Measurements from ENCODE around the gene PRDM11.

The PRDM11 gene

GRCh38 chr11:45209891-45210699 is 63.7 kb downstream of the PRDM11 start:
- no peak overlapping the region for H3K4me3 ChIP-seq (ENCODE audit: low read depth, low read length)
- no peaks in the 10 kb centered on the region for H3K4me1 ChIP-seq
- no peak for TF ChIP-seq CTCF (IDR thresholded peaks at IDR 0.05; ENCODE audit: low read depth, low read length)
- no peaks in the 10 kb centered on the region for H3K9me3 ChIP-seq
- no peaks in the 10 kb centered on the region for H3K27me3 ChIP-seq
- peak; percentile 12 for DNase-seq
- H3K36me3 ChIP-seq = no peaks in the 10 kb centered on the region

DNA sequence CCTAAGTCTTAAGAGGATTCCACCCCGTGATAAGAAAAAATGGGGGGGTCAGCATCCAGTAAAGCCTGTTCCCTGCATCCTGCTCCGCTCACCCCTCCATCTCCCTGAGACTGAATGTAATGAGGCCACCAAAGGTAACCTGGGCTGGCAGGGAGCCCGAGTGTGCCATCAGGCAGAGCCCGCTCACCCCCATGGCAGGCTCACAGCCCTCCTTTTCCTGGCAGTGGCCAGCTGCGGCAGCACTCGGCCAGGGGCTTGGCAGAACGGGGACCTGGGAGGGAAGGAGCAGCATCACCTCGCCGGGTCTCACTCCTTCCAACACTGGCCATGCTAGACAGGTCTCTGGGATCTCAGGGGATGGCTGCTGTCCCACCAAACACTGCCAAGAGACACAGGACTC is 64.4 kb downstream of the PRDM11 start:
- no peak for TF ChIP-seq CTCF (IDR thresholded peaks at IDR 0.05; ENCODE audit: low read depth, low read length)
- Histone ChIP-seq H3K4me1 (no peaks in the 10 kb centered on the region), H3K27me3 (no peaks in the 10 kb centered on the region)

DNA sequence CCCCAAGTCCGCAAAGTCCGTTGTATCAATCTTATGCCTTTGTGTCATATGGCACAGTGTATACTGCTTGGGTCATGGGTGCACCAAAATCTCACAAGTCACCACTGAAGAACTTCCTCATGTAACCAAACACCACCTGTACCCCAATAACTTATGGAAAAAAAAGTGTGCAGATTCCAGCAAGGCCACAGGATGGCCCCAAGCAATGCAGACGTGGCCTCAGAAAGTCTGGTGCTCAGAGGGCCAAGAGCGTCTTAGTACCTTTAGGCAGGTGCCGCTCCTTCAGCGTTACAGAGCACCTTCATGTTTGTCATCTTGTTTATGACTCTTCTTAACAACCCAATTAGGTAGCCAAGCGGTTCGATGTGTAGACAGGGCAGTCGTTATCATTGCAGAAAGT is 65.3 kb downstream of the PRDM11 start:
- no peak for TF ChIP-seq CTCF (IDR thresholded peaks at IDR 0.05; ENCODE audit: low read depth, low read length)
- Histone ChIP-seq H3K4me3 (ENCODE audit: low read depth, low read length) (no peak overlapping the region), H3K36me3 (no peaks in the 10 kb centered on the region), H3K9me3 (no peaks in the 10 kb centered on the region), H3K27me3 (no peaks in the 10 kb centered on the region), H3K4me1 (no peaks in the 10 kb centered on the region)
- no peak for DNase-seq

More for the DNA sequence above, 64.4 kb downstream of the PRDM11 start:
- Histone ChIP-seq H3K9me3 (no peaks in the 10 kb centered on the region), H3K36me3 (no peaks in the 10 kb centered on the region), H3K4me3 (ENCODE audit: low read depth, low read length) (no peak overlapping the region)
- no peak for DNase-seq

- TF ChIP-seq CTCF (IDR thresholded peaks at IDR 0.05; ENCODE audit: low read depth, low read length) = no peak
- Histone ChIP-seq H3K4me1 (no peaks in the 10 kb centered on the region), H3K9me3 (no peaks in the 10 kb centered on the region), H3K36me3 (no peaks in the 10 kb centered on the region), H3K27me3 (no peaks in the 10 kb centered on the region), H3K4me3 (ENCODE audit: low read depth, low read length) (no peak overlapping the region)
- DNase-seq = no peak
Observed at GRCh38 chr11:45212566-45213315, 66.3 kb downstream of the PRDM11 start.

GRCh38 chr11:45213316-45213665 is 66.9 kb downstream of the PRDM11 start:
- DNase-seq = no peak
- no peak for TF ChIP-seq CTCF (IDR thresholded peaks at IDR 0.05; ENCODE audit: low read depth, low read length)
- H3K9me3 ChIP-seq = no peaks in the 10 kb centered on the region
- no peaks in the 10 kb centered on the region for H3K27me3 ChIP-seq
- H3K4me3 ChIP-seq (ENCODE audit: low read depth, low read length) = no peak overlapping the region
- H3K4me1 ChIP-seq = no peaks in the 10 kb centered on the region
- H3K36me3 ChIP-seq = no peaks in the 10 kb centered on the region

DNA sequence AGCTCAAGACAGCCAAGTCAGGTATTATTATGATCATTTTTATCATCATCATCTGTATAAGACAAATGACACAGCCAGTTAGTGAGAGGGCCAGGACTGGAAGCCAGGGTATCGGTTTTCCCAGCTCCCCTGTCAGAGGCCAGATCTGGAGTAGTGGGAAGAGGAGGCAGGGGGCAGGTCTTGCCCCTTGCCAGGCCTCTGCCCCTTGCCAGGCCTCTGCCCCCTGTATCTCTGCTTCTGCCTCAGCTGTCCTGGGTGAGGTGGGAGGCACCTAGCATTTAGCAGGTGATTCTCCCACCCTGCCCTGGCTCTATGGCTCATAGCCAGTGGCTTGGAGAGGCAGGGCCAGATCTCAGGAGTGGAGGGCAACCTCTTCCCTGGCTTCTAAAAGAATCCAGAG is 67.3 kb downstream of the PRDM11 start:
- Histone ChIP-seq H3K36me3 (no peaks in the 10 kb centered on the region), H3K27me3 (no peaks in the 10 kb centered on the region), H3K4me3 (ENCODE audit: low read depth, low read length) (no peak overlapping the region), H3K9me3 (no peaks in the 10 kb centered on the region), H3K4me1 (no peaks in the 10 kb centered on the region)
- no peak for TF ChIP-seq CTCF (IDR thresholded peaks at IDR 0.05; ENCODE audit: low read depth, low read length)
- DNase-seq = no peak

All from BE2C (cell line).